Fibroblast of lung (primary cell): Measurements from ENCODE around the gene GPC3. TPM values are rescaled to one million over a fixed set of nuclear protein-coding genes. Genes with fewer than 3 reads are reported as not detected.

Experiments
- DNase-seq, 2 donors: peaks; one replicate each; pipeline versions ENCODE4 v3.0.0 to v3.0.0-alpha.2; 2010; ENCODE audit warnings: low read depth in 2 of 2
- H2AFZ ChIP-seq: 2 replicates; pipeline ENCODE4 v1.5.1; 2012; ENCODE audit warnings: low read length, control low read depth, inconsistent platforms
- H3K27ac ChIP-seq: 2 replicates; pipeline ENCODE4 v1.5.1; 2011; ENCODE audit warnings: low read length, control low read depth; ENCODE audit not compliant: insufficient read depth
- H3K27me3 ChIP-seq: 2 replicates; pipeline ENCODE4 v1.5.1; 2011; ENCODE audit warnings: mild to moderate bottlenecking, low read length; ENCODE audit not compliant: control insufficient read depth, insufficient read depth
- H3K36me3 ChIP-seq: 2 replicates; pipeline ENCODE4 v1.5.1; 2011; ENCODE audit warnings: low read length; ENCODE audit not compliant: control insufficient read depth, insufficient read depth
- H3K4me1 ChIP-seq: 2 replicates; pipeline ENCODE4 v1.5.1; 2011; ENCODE audit warnings: low read length; ENCODE audit not compliant: control insufficient read depth, insufficient read depth; ENCODE audit errors: extremely low read depth
- H3K4me2 ChIP-seq: 2 replicates; pipeline ENCODE4 v1.5.1; 2011; ENCODE audit warnings: low read length, control low read depth; ENCODE audit not compliant: insufficient read depth; ENCODE audit errors: extremely low read depth
- H3K4me3 ChIP-seq, 4 experiments: fragments of 200-600 bp in 1 of 4; sonication (generic) in 1 of 4; replicated peaks in 1 of 4; 2 replicates each; pipeline ENCODE4 v1.5.1; 2011 to 2016; ENCODE audit warnings: low read length in 4 of 4, low read depth in 3 of 4, mild to moderate bottlenecking in 3 of 4, control low read depth in 2 of 4, inconsistent platforms in 1 of 4, mixed read lengths in 1 of 4; ENCODE audit not compliant: insufficient read depth in 1 of 4; ENCODE audit errors: control extremely low read depth in 1 of 4
- H3K79me2 ChIP-seq: 2 replicates; pipeline ENCODE4 v1.5.1; 2012; ENCODE audit warnings: mild to moderate bottlenecking, low read length, inconsistent platforms; ENCODE audit not compliant: control insufficient read depth, insufficient read depth
- H3K9ac ChIP-seq: 2 replicates; pipeline ENCODE4 v1.5.1; 2011; ENCODE audit warnings: mild to moderate bottlenecking, low read length, control low read depth; ENCODE audit not compliant: insufficient read depth
- H3K9me3 ChIP-seq: 2 replicates; pipeline ENCODE4 v1.5.1; 2012; ENCODE audit warnings: low read depth, low read length; ENCODE audit not compliant: control insufficient read depth, insufficient read depth
- H4K20me1 ChIP-seq: 2 replicates; pipeline ENCODE4 v1.5.1; 2011; ENCODE audit warnings: low read length; ENCODE audit not compliant: control insufficient read depth, insufficient read depth; ENCODE audit errors: extremely low read depth
- CTCF ChIP-seq, 2 donors: IDR thresholded peaks in 1 of 2; conservative IDR thresholded peaks in 1 of 2; 1 replicate in 1 of 2; 2 replicates in 1 of 2; pipeline ENCODE4 v1.5.1; 2011 to 2012; ENCODE audit warnings: low read length in 2 of 2, control low read depth in 1 of 2, inconsistent platforms in 1 of 2, low read depth in 1 of 2, mild to moderate bottlenecking in 1 of 2
- EZH2 ChIP-seq: IDR thresholded peaks from 2 replicates; pipeline ENCODE4 v1.5.1; 2012; ENCODE audit warnings: low read length, control low read depth, mild to moderate bottlenecking; ENCODE audit errors: missing control alignments
- polyA plus RNA-seq, 2 donors: library from polyadenylated mRNA; depleted of rRNA in 1 of 2; stranded (reverse) in 1 of 2; unstranded in 1 of 2; fragments of >200 nt; gene quantifications; 2 replicates each; pipeline ENCODE4 v1.2.1, GENCODE V29; 2011 to 2012; ENCODE audit warnings: missing spikeins in 1 of 2
- total RNA-seq: library from RNA; depleted of rRNA; stranded (reverse); fragments of >200 nt; gene quantifications from 2 replicates; pipeline ENCODE4 v1.2.1, GENCODE V29; 2014

Gene GPC3
- total and polyA plus RNA-seq, 2 donors (not counting 1 experiment from before 2014, with no cell fraction given) = 6.4 to 7.1 TPM

- H3K9ac ChIP-seq = no peak overlapping the region
- H3K4me2 ChIP-seq = no peak overlapping the region
- no peaks in the 10 kb centered on the region for H3K9me3 ChIP-seq
- H3K27me3 ChIP-seq = no peaks in the 10 kb centered on the region
- no peak overlapping the region for H3K27ac ChIP-seq
- no peak overlapping the region for H2AFZ ChIP-seq
- DNase-seq = no peak
- no peaks in the 10 kb centered on the region for H4K20me1 ChIP-seq
- H3K4me1 ChIP-seq = no peaks in the 10 kb centered on the region
- no peaks in the 10 kb centered on the region for H3K79me2 ChIP-seq
- no peak for TF ChIP-seq EZH2
- TF ChIP-seq CTCF (conservative IDR thresholded peaks at IDR 0.05 in 1 of 2, IDR thresholded peaks at IDR 0.05 in 1 of 2; ENCODE audit: low read depth in 1 of 2, low read length in 2 of 2) = no peak
- no peaks in the 10 kb centered on the region for H3K36me3 ChIP-seq
- no peak overlapping the region for H3K4me3 ChIP-seq
Observed at GRCh38 chrX:133676344-133677122, 308.9 kb downstream of the GPC3 start.

- H3K9me3 ChIP-seq = no peaks in the 10 kb centered on the region
- DNase-seq = no peak
- no peaks in the 10 kb centered on the region for H3K4me1 ChIP-seq
- no peak overlapping the region for H3K9ac ChIP-seq
- no peak overlapping the region for H2AFZ ChIP-seq
- no peaks in the 10 kb centered on the region for H4K20me1 ChIP-seq
- H3K36me3 ChIP-seq = no peaks in the 10 kb centered on the region
- H3K27ac ChIP-seq = no peak overlapping the region
- H3K79me2 ChIP-seq = no peaks in the 10 kb centered on the region
- no peaks in the 10 kb centered on the region for H3K27me3 ChIP-seq
- H3K4me2 ChIP-seq = no peak overlapping the region
- TF ChIP-seq CTCF (conservative IDR thresholded peaks at IDR 0.05 in 1 of 2, IDR thresholded peaks at IDR 0.05 in 1 of 2; ENCODE audit: low read depth in 1 of 2, low read length in 2 of 2) = no peak
- no peak for TF ChIP-seq EZH2
- no peak overlapping the region for H3K4me3 ChIP-seq
Observed at GRCh38 chrX:133674726-133675470, 310.5 kb downstream of the GPC3 start.

- TF ChIP-seq CTCF (conservative IDR thresholded peaks at IDR 0.05 in 1 of 2, IDR thresholded peaks at IDR 0.05 in 1 of 2; ENCODE audit: low read depth in 1 of 2, low read length in 2 of 2) = peak; percentile 53 to 59
- TF ChIP-seq EZH2 = no peak
- H3K9ac ChIP-seq = no peak overlapping the region
- no peaks in the 10 kb centered on the region for H3K9me3 ChIP-seq
- no peak overlapping the region for H3K4me2 ChIP-seq
- H2AFZ ChIP-seq = no peak overlapping the region
- H3K36me3 ChIP-seq = no peaks in the 10 kb centered on the region
- no peaks in the 10 kb centered on the region for H3K79me2 ChIP-seq
- no peak overlapping the region for H3K27ac ChIP-seq
- H3K4me3 ChIP-seq = no peak overlapping the region
- H4K20me1 ChIP-seq = no peaks in the 10 kb centered on the region
- no peaks in the 10 kb centered on the region for H3K4me1 ChIP-seq
- no peaks in the 10 kb centered on the region for H3K27me3 ChIP-seq
- peak; percentile 25 to 63 for DNase-seq
Observed at GRCh38 chrX:133670383-133670782, 315.0 kb downstream of the GPC3 start.
